Transverse colon (tissue), 4 donors: ENCODE measurements around the gene PXT1.
"Not testable (repeated sequence)": the region's sequence is repeated elsewhere in the genome, so short reads cannot be mapped to it uniquely, and the experiment has no call there.

Experiments used
- POLR2AphosphoS5 ChIP-seq, 3 donors: sonication (generic); formaldehyde crosslinking; IDR thresholded peaks; one replicate each; pipeline ENCODE4 v1.6.1; 2016; ENCODE audit warnings: antibody characterized with exemption in 3 of 3
- TF ChIP-seq, protein P1 (sequence below), 5 experiments: fragments of 200-600 bp in 3 of 5; fragments of 450-650 bp in 2 of 5; sonication (generic) in 3 of 5; IDR thresholded peaks; 1 replicate in 2 of 5; 2 replicates in 3 of 5; pipeline ENCODE4 v1.5.1; 2016 to 2017; ENCODE audit warnings: antibody characterized with exemption in 5 of 5, inconsistent platforms in 3 of 5, mild to moderate bottlenecking in 2 of 5, moderate library complexity in 1 of 5

- TF ChIP-seq, protein P1, sequence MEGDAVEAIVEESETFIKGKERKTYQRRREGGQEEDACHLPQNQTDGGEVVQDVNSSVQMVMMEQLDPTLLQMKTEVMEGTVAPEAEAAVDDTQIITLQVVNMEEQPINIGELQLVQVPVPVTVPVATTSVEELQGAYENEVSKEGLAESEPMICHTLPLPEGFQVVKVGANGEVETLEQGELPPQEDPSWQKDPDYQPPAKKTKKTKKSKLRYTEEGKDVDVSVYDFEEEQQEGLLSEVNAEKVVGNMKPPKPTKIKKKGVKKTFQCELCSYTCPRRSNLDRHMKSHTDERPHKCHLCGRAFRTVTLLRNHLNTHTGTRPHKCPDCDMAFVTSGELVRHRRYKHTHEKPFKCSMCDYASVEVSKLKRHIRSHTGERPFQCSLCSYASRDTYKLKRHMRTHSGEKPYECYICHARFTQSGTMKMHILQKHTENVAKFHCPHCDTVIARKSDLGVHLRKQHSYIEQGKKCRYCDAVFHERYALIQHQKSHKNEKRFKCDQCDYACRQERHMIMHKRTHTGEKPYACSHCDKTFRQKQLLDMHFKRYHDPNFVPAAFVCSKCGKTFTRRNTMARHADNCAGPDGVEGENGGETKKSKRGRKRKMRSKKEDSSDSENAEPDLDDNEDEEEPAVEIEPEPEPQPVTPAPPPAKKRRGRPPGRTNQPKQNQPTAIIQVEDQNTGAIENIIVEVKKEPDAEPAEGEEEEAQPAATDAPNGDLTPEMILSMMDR (IDR thresholded peaks at IDR 0.05): not testable (repeated sequence)
- TF ChIP-seq POLR2AphosphoS5 (IDR thresholded peaks at IDR 0.05): not testable (repeated sequence)
These were observed 10.2 kb upstream of the PXT1 start for GRCh38 chr6:36452897-36453296.
